NT2/D1 (cell line): Measurements from ENCODE around the gene DISC1.

Experiments
- DNase-seq: peaks from one replicate; pipeline ENCODE4 v3.0.0-alpha.2; 2011; ENCODE audit warnings: low read depth, low spot score
- H3K27me3 ChIP-seq: 2 replicates; pipeline ENCODE4 v1.6.0; 2011; ENCODE audit warnings: mild to moderate bottlenecking; ENCODE audit not compliant: insufficient read length, insufficient read depth
- H3K36me3 ChIP-seq: 2 replicates; pipeline ENCODE4 v1.6.1; 2011; ENCODE audit warnings: mild to moderate bottlenecking, low read length, mixed read lengths; ENCODE audit not compliant: insufficient read depth, insufficient read length
- H3K4me1 ChIP-seq: 2 replicates; pipeline ENCODE4 v1.5.1; 2011; ENCODE audit not compliant: insufficient read depth, insufficient read length
- H3K4me3 ChIP-seq: 2 replicates; pipeline ENCODE4 v1.5.1; 2011; ENCODE audit warnings: low read depth; ENCODE audit not compliant: insufficient read length
- H3K9ac ChIP-seq: 2 replicates; pipeline ENCODE4 v1.6.0; 2011; ENCODE audit warnings: low read depth; ENCODE audit not compliant: insufficient read length
- H3K9me3 ChIP-seq: 2 replicates; pipeline ENCODE4 v1.5.1; 2011; ENCODE audit warnings: mild to moderate bottlenecking, low read length; ENCODE audit not compliant: insufficient read depth
- SUZ12 ChIP-seq: IDR thresholded peaks from 2 replicates; pipeline ENCODE4 v1.6.1; 2011; ENCODE audit not compliant: insufficient read length, insufficient read depth; ENCODE audit errors: extremely low read depth
- YY1 ChIP-seq: IDR thresholded peaks from 2 replicates; pipeline ENCODE4 v1.6.1; 2011; ENCODE audit not compliant: insufficient read length, insufficient read depth
- ZNF274 ChIP-seq: IDR thresholded peaks from 2 replicates; pipeline ENCODE4 v1.6.1; 2011; ENCODE audit warnings: mild to moderate bottlenecking, low read depth, low read length

DISC1 gene

GRCh38 chr1:231972111-231972445 is 345.5 kb downstream of the DISC1 start:
- no peak for DNase-seq
- Histone ChIP-seq H3K4me1 (no peaks in the 10 kb centered on the region), H3K4me3 (no peak overlapping the region), H3K9me3 (peaks cover 1% of the 10 kb centered on the region; the same call in 1 of the 2 replicates), H3K36me3 (no peaks in the 10 kb centered on the region), H3K9ac (no peak overlapping the region), H3K27me3 (no peaks in the 10 kb centered on the region)
- TF ChIP-seq SUZ12: no peak
- TF ChIP-seq YY1: no peak
- TF ChIP-seq ZNF274: no peak

- TF ChIP-seq ZNF274 (no peak), SUZ12 (no peak), YY1 (no peak)
- Histone ChIP-seq H3K4me3 (no peak overlapping the region), H3K4me1 (no peaks in the 10 kb centered on the region), H3K9me3 (peaks cover 9% of the 10 kb centered on the region; the same call in 1 of the 2 replicates), H3K9ac (no peak overlapping the region), H3K36me3 (no peaks in the 10 kb centered on the region), H3K27me3 (no peaks in the 10 kb centered on the region)
- DNase-seq: no peak
Observed at GRCh38 chr1:231973830-231974229, 347.2 kb downstream of the DISC1 start.

- Histone ChIP-seq H3K4me3 (no peak overlapping the region), H3K9ac (no peak overlapping the region), H3K4me1 (no peaks in the 10 kb centered on the region), H3K36me3 (no peaks in the 10 kb centered on the region), H3K27me3 (no peaks in the 10 kb centered on the region), H3K9me3 (peaks cover 9% of the 10 kb centered on the region; the same call in 1 of the 2 replicates)
- DNase-seq: no peak
- no peak for TF ChIP-seq ZNF274
- no peak for TF ChIP-seq SUZ12
- no peak for TF ChIP-seq YY1
Observed at GRCh38 chr1:231976231-231976630, 349.6 kb downstream of the DISC1 start.

- H3K9ac ChIP-seq: no peak overlapping the region
- no peak for TF ChIP-seq ZNF274
- no peak for TF ChIP-seq SUZ12
- TF ChIP-seq YY1: no peak
- no peaks in the 10 kb centered on the region for H3K4me1 ChIP-seq
- no peaks in the 10 kb centered on the region for H3K36me3 ChIP-seq
- DNase-seq: no peak
- no peaks in the 10 kb centered on the region for H3K27me3 ChIP-seq
- peaks cover 9% of the 10 kb centered on the region; the same call in 1 of the 2 replicates for H3K9me3 ChIP-seq
- no peak overlapping the region for H3K4me3 ChIP-seq
Observed at GRCh38 chr1:231981675-231982074, 355.1 kb downstream of the DISC1 start.

GRCh38 chr1:231982871-231983587 is 356.4 kb downstream of the DISC1 start:
- no peak overlapping the region for H3K9ac ChIP-seq

GRCh38 chr1:231983588-231984193 is 357.1 kb downstream of the DISC1 start:
- no peak for DNase-seq
- H3K27me3 ChIP-seq: no peaks in the 10 kb centered on the region
- no peaks in the 10 kb centered on the region for H3K9me3 ChIP-seq
- no peaks in the 10 kb centered on the region for H3K36me3 ChIP-seq
- H3K4me1 ChIP-seq: no peaks in the 10 kb centered on the region
- no peak overlapping the region for H3K4me3 ChIP-seq
- TF ChIP-seq SUZ12: no peak
- no peak for TF ChIP-seq YY1
- no peak for TF ChIP-seq ZNF274
- no peak overlapping the region for H3K9ac ChIP-seq

More at GRCh38 chr1:231982871-231983587, 356.4 kb downstream of the DISC1 start:
- no peak for DNase-seq
- no peaks in the 10 kb centered on the region for H3K9me3 ChIP-seq
- H3K4me1 ChIP-seq: no peaks in the 10 kb centered on the region
- no peaks in the 10 kb centered on the region for H3K36me3 ChIP-seq
- no peak overlapping the region for H3K4me3 ChIP-seq
- no peak for TF ChIP-seq YY1
- no peaks in the 10 kb centered on the region for H3K27me3 ChIP-seq

GRCh38 chr1:231985296-231986023 is 358.9 kb downstream of the DISC1 start:
- H3K9ac ChIP-seq: no peak overlapping the region
- TF ChIP-seq ZNF274 (no peak), YY1 (no peak), SUZ12 (no peak)
- H3K36me3 ChIP-seq: no peaks in the 10 kb centered on the region
- H3K4me3 ChIP-seq: no peak overlapping the region
- no peaks in the 10 kb centered on the region for H3K27me3 ChIP-seq
- H3K4me1 ChIP-seq: no peaks in the 10 kb centered on the region
- no peak for DNase-seq
- no peaks in the 10 kb centered on the region for H3K9me3 ChIP-seq
